NCI-H2196 treated with DMSO at 0.1 percent for 48 hours (cell line): ENCODE data around the gene RAB7B.

ENCODE experiments used
- DNase-seq: peaks from one replicate; lab custom pipeline; 2025; ENCODE audit not compliant: unreplicated experiment; lab: John Stamatoyannopoulos, UW

Gene RAB7B

GRCh38 chr1:205950826-205951549 lies 52.2 kb downstream of the RAB7B start:
- no peak for DNase-seq

GRCh38 chr1:205950280-205950679 lies 52.9 kb downstream of the RAB7B start:
- DNase-seq, result no peak

GRCh38 chr1:205949753-205950152 lies 53.4 kb downstream of the RAB7B start:
- DNase-seq, result no peak

- no peak for DNase-seq
These were observed 54.3 kb downstream of the RAB7B start for GRCh38 chr1:205948886-205949285.

- no peak for DNase-seq
These were observed 55.2 kb downstream of the RAB7B start for GRCh38 chr1:205948039-205948438.

- DNase-seq, result no peak
These were observed 56.2 kb downstream of the RAB7B start for GRCh38 chr1:205947024-205947423.

- DNase-seq, result no peak
These were observed 58.1 kb downstream of the RAB7B start for GRCh38 chr1:205945069-205945468.

GRCh38 chr1:205944525-205944924 lies 58.7 kb downstream of the RAB7B start:
- no peak for DNase-seq

GRCh38 chr1:205943245-205943644 lies 60.0 kb downstream of the RAB7B start, which contains the start of gene SLC26A9:
SLC26A9 (minus strand) TSS chr1:205943456; CDS start chr1:205935820, 7,636 bp downstream.
- DNase-seq, result no peak

GRCh38 chr1:205942631-205943159 lies 60.5 kb downstream of the RAB7B start:
- DNase-seq, result no peak

GRCh38 chr1:205940710-205941109 lies 62.5 kb downstream of the RAB7B start:
- DNase-seq, result no peak

GRCh38 chr1:205939690-205940330 lies 63.4 kb downstream of the RAB7B start:
- DNase-seq, result peak; percentile 80

GRCh38 chr1:205938682-205939081 lies 64.5 kb downstream of the RAB7B start:
- DNase-seq, result no peak

GRCh38 chr1:205936846-205937586 lies 66.2 kb downstream of the RAB7B start:
- no peak for DNase-seq

GRCh38 chr1:205936311-205936710 lies 66.9 kb downstream of the RAB7B start:
- DNase-seq, result no peak

- no peak for DNase-seq
These were observed 67.3 kb downstream of the RAB7B start for GRCh38 chr1:205935869-205936268.

- DNase-seq, result peak; percentile 53
These were observed 68.4 kb downstream of the RAB7B start for GRCh38 chr1:205934788-205935187.

GRCh38 chr1:205933671-205934618 lies 69.2 kb downstream of the RAB7B start:
- DNase-seq, result no peak

GRCh38 chr1:205932776-205933175 lies 70.4 kb downstream of the RAB7B start:
- DNase-seq, result no peak

GRCh38 chr1:205930799-205931281 lies 72.4 kb downstream of the RAB7B start:
- no peak for DNase-seq
